Measurements from ENCODE around the gene SENP1.
A peak's percentile ranks its signal among the peaks of the same experiment; 100 is the strongest.

Gene SENP1

DNA sequence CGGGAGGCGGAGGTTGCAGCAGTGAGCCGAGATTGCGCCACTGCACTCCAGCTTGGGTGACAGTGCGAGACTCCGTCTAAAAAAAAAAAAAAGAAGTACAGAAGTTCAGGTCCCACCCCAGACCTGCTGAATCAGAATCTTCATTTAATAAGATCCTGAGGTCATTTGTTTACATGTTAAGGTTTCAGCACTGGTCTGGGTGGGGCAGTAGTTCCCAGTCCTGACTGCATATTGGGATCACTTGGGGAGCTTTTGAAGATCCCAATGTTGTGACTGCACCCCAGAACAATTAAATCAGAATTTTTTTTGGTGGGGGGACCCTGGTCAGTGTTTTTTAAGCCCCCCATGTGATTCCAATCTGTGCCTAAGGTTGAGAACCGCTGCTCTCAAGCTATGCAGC, 89.9 kb downstream of the SENP1 start:
- no peak for DNase-seq

DNA sequence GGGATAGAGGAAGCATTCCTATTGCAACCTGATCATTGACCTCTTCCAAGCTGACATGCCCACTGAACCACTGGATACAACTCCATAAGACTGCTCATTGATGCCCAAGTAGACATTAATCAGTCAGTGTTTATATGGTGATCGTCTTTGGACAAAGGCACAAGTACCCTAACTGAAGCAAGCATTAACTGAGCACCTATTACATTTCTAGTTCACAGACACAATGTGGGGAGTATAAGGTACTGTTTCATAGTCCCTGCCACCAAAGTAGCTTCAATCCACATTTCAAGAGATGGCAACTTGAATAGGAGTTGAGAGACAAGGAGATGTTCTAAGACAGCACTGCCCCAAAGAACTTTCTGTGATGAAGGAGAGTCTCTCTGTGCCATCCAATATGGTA, 90.8 kb downstream of the SENP1 start:
- no peak for DNase-seq

DNA sequence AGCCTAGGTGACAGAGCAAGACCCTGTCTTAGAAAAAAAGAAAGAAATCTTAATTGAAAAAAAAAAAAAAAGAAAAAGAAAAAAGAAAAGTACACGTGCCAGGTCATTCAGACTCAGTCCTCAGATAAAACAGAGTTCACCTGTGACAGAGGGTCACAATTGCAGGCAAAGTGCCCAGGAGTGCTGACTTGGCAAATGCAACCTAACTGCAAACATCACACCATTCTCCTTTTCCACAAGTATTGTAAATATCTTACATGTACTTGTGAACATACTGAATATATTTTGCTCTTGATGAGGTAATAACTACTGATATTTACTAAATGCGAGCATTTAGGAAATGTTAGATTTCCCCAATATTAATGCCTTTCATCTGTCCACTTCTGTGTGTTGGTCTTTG, 92.6 kb downstream of the SENP1 start:
- no peak for DNase-seq

DNA sequence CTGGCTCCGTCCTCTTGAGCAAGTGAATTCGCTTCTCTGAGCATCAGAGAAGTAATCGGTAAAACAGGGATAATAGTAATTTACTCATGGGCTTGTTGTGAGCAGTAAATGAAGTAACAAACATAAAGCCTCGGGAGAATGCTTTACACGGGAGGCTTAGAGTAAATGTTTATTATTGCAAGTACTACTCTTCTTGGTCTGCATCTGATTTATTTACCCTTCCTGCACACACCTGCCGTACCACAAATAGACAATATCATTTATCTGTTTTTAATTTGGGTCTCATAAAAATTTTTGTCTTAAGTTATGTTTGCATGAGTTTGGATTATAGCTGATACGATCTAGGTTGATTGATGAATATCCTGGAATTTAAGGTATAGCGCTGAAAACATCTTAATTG, 93.8 kb downstream of the SENP1 start:
- DNase-seq, result no peak

DNA sequence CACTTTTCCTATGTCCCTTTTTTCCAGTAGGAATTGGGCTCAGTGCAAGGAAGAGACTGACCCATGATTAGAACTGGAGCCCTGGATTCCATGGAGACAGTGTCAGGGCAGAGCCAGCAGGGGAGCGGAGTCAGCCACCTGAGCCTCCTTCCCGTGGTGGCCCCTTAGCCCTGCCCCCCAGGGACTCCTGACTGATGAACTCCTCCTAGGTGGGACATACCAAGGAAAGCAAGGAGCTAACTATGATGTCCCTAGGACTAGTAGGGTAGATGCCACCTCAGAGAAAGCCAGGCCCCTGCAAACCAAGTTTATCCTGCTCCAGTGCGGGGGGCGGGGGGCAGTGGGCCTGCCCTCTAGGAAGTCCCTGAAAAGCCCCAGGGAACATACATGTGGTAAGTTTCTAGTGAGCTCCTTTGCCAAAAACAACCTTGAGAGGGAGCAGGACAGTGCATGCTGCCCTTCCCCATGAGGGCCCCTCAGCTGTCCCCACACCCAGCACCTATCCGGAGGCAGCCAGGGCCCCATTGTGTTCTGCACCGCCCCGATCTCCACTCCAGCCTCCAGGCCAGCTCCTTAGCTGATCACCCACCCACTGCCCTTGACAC, 95.4 kb downstream of the SENP1 start:
- no peak for DNase-seq

DNA sequence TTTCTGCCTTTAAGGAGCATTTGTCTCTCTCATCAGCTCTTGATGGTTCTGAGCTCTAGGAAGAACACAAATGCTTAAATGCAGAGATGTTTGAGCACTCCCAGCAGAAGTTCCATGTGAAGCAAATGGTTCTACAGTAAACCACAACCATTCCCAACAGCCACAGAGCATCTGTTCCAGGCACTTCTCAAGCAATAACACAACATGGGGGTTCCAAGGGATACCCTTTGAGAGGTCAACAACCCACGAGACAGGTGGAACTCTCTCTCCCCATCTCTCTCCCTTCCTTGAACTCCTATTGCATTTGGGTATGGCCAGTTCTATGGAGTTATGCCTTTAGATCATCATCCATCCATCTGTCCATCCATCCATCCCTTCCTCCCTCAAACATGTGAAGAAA, 96.4 kb downstream of the SENP1 start:
- no peak for DNase-seq

DNA sequence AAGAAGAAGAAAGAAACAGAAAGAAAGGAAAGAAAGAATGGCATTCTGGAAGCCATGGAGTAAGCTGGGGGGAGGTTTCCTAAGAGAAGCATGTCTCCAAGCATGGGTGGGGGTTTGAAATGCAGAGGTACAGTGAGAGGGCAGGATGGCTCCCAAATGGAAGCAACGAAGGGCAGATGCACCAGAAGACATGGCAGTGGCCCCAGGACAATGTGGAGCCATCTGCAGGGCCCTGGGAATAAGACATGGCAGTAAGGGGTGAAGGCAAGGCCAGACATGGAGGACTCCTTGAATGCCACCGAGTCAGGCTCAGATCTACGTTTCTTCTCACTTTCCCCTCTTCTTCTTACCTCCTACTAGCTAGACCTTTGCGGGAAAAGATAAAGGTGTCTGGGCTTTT, 96.9 kb downstream of the SENP1 start:
- DNase-seq, result no peak

DNA sequence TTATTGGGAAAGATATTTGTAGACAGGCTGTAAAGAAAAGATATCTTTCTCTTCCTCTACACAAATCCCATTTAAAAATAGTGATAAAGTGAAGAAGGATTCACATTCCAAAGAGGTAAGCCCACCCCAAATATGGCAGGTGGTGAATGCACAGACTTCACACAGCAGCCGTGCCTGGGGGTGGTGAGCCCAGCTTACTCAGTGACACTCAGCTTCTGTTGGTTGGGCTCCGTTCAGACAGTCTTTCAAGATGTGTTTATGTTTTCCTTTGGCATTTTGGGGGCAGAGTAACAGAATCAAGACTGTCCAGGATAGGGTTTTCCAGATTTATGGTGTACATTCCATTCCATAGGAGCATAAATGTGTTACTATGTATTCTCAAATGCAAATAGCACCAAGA, 97.5 kb downstream of the SENP1 start:
- DNase-seq, result no peak

DNA sequence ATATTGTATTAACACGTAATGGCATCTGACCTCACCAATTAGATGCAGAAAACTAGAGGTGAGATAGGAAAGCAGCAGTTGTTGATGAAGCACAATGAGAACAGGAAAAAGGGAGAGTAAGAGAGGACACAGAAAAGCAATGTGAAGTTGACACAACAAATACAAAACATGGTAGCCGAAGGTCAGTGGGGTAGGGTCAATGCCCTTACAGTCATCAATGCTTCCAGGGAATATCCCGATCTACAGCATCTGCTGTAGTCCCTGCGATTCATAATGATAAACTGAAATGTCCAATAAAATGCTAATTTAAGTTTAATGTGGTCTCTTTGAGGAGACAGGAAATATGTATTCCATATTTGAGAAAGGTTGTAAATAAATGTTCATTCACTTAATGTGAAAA, 98.7 kb downstream of the SENP1 start:
- no peak for DNase-seq

DNA sequence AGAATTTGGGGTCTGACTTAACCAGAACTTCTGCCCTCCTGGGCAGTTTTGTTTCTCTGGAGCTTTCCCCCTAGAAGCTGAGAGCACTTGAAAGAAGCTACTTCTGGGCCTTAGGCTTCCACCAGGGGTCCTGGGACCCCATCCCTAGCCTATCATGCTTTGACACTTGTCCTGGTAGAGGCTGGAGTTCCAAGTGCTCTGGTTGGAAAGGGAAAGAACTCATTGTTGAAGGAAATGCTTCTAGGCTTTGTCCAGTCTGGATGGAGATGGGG, 100.2 kb downstream of the SENP1 start:
- no peak for DNase-seq

DNA sequence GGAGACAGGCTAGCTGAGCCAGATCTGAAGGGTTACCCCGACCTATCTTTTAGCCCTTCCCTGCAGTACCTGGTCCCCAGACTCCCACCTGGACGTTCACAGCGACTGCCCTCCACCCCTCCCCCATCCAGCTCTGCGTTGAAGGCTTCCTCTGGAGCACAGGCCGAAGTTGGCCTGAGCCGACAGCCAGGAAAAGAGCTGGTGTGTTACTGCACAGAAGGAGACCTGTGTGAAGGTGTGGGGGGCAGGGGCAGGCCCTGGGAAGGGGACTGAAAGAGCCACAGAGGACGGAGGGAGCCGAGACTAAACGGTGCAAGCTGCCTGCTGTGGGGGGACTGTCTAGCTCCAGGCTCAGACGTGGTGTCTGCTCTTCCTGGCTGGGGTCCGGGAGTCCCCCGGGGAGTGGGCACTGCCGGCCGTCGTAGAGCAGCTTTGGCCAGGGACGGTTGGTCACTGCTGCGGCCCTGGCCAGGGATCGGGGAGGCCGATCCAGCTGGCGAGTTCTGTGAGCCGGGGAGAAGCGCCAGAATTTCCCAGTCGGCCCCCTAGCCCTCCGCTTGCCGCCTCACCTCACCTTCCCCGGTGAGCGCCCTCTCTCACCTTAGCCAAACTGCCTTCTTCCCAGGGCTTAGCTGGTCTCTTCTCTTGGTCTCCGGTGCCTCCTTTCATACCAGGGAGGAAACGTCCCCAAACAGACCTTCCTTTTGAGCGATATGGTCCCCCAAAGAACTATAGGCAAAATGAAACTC, 100.7 kb downstream of the SENP1 start:
- no peak for DNase-seq

DNA sequence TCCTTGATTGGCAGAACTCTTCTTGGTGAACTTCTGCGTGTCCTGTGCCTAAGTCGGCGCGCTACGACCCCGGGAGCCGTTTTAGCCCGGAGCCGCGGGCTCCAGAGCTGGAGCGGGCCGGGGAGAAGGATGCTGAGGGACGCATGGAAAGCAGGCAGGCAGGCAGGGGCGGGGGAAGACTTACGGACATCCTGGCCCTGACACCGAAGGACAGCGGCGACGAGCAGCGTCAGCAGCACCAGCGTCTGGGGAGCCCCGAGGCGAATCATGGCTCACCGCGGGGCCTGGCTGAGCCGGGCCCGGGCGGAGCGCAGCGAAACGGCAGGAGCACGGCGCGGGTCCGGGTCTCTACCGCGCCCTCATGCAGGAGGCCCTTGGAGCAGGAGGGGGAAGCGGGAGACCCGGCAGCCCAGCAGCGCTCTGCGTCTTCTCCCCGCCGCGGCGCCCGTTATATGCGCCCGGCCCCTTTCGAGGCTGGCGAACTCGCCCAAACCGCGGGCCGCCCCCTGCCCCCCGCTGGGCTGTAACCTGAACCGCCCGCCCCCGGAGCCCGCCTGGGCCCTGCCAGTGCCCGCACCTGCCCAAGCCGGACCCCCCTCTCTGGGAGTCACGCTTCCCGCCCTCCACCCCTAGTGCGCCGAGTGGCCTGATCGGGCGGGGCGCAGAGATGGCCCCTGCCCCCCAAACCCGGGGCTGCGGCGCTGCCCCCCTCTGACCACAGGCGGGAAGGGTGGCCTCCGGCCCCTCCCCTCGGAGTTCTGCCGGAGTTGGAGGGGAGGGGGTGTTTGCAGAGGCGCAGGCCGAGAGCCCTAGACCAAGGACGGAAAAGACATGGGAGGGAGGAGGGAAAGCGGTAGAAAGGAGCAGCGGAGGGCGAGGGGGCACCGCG, 101.6 kb downstream of the SENP1 start, which contains the start of gene COL2A1:
TSS of gene COL2A1 (minus strand) at position 424 of the 889 bp plus-strand sequence. CDS start at position 269, 155 bp downstream.
- no peak for DNase-seq

DNA sequence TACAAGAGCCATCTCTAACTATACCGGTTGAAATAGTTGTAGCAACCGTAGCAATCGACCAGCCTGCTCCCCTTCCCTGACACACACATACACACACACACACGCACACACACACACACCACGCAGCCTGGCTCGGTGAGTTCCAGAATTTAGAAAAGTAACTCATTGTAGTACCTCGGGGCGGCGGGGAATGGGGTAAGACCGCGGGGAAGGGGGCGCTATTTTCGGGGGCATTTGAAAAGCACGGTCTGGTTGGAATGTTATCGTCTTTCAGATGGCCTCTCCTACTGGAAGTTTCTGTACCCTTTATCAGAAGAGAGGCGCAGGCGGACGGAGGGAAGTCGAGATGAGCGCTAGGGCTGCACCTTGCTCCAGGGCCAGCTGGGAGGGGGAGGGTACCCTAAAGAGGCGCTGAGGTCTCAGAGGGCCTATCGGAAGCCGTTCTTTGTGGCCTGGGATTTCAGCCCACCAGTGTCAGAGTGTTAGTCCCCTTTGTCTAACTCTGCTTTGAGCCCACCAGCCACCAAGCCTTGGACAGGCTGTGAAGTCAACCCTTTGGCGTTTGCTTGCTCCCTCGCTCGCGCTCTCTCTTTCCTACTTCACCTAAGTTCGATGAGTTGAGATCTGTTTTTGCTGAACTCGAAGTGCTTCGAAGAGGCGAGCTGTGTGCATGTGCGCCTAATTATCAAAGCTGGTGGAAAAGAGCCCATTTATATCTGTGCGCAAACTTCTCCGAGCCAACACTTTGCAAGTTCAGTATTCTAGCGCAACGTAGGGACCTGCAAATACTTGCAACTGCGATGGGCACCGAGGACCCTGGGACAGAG, 102.4 kb downstream of the SENP1 start:
- no peak for DNase-seq

DNA sequence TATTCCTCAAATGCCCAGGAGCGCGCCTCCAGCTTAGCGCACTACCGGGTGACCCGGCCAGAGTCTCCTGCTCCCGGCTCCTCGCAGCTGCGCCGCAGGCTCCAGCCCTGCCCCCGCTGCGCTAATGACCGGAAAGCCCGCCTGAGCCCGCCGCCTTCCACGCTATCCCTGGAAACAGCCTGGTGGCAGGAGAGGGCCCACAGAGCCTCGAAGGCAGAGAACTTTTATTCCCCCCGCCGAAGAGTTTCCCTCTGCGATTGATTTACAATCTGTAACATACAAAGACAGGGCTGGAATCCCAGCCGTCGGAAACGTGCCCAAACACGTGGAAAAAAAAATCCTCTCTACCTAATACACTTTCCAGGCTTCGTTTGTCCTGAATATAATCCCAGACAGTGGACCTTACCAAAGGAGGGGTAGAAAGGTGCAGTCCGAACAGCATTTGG, 103.1 kb downstream of the SENP1 start:
- DNase-seq, result no peak

DNA sequence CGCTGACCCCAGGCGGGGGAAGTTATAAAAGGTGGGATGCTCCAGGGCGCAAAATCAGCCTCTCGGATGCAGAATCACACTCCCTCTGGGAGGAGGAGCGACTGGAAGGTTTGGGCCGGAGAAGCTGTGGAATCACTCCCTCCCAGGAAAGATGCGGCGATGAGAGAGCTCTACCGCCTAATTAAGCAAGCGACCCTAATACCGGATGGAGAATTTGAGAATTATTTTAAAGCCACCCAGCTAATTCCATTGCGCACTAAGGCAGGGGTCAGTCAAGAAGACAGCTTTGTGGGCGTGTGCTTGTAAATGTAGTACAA, 103.5 kb downstream of the SENP1 start:
- DNase-seq, result no peak

DNA sequence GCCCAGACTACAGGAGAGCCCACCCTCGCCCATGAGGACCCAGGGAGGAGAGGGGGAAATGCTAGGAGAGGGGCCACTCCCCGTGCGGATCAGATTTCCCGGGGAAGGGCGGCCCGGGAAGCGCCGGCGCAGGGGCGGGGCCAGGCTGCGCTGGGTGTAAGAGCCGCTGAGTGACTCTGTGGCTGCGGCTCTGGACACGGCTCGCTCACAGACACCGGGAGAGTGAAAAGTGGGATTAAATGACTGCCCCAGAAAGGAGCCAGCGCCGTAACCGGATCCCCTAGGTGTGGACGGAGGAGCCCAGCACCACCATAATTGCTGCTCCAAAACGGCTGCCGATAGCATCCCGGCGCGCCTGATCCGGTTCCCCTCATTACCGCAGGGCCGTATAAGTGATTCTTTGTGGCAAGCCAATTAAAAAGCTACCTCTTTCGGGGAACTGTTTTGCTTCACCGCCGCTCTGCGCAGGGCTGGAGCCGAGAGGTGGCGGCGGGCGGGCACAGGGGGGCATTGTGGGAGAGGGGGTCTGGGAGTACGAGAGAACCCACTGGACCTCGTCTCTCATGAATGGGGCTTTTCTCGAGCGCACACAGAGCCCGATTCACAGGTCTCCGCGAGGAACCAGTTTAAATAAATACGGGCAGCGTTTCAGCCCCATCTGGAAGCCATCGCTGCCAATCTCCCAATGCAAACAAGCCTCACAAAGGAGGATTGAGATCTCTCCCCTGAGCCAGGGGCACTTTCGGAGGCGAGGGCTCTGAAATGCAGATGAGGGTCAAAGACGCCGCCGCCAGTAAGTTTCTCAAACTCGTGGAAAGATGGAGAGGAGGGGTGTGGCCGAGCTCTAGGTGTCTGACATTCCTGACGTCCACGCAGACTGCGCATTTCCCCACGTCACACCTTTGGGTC, 104.1 kb downstream of the SENP1 start:
- no peak for DNase-seq

DNA sequence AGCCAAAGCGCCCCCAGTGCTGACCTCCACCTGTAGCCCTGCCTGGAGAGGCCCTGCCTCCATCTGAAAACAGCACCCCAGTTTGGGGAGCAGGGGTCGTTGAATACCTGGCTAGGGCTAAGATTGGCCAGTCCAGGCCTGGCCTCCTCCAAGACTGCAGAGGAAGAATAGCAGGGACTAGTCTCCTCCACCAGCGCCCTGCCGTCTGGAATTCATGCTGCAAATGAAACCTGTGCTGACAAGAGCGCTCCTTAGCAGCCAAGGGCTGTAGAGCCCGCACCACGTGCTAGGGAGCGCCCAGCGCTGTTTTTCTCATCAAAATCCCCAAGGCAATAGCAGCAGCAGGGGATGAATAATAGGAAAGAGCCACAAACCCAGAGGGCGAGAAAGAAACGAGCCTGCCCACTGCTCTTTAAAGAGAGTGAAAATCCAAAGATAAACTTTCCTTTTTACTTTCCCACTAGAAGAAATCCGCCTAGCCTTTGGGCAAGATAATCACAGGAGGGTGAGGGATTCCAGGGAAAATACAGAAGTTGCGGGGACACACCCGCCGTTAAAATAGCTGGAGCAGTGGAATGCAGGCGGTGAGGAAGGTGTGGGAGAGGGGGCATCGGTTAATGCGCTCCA, 104.9 kb downstream of the SENP1 start:
- DNase-seq, result no peak

DNA sequence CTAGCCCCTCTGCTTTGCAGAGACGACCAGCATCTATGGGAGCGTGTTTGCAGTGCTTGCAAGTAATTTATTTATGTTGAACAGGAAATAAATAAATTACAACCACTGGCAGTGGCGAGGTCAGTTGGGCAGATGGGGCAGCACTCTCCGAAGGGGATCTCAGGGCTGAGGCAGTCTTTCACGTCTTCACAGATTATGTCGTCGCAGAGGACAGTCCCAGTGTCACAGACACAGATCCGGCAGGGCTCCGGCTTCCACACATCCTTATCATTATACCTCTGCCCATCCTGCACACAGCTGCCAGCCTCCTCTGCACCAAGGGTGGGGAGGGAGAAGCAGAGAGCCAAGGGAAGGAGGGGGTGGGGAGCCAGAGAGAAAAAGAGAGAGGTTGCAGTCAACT, 106.1 kb downstream of the SENP1 start:
- no peak for DNase-seq

DNA sequence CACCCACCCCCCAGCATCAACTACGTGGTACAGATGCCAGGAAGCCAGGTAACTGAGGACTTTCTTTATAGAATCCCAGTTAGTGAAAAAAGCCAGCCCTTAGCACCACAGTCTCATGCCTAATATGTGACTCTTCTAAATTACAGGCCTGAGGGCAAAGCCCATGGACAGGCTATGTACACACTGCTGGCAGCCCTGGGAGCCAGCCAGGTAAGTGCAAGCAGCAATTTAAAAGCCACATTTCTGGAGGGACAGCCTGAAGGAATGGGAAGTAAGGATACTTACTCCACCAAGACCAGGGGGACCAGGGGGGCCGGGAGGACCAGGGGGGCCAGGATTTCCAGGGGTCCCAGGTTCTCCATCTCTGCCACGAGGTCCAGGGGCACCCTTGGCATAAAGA, 108.6 kb downstream of the SENP1 start:
- DNase-seq, result no peak

DNA sequence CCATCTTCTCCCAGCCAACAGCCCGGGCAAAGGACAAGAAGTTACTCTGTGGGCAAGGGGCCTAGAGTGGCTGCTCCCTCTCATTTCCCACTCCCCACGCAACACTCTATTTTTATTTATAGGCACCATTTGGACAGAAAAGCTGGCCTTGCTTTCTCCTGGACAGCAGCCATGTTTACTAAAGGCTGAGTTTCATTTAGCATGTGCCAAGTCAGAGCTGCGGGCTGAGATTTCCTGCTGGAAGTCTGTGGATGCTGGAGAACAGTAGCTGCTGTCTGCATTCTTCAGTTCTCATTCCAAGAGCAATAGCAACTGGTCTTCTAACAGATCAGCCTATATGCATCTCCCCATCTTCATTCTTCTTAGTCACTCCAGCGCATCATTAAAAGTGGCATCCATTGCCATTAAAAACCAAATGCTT, 109.9 kb downstream of the SENP1 start:
- peak; percentile 14 for DNase-seq

DNA sequence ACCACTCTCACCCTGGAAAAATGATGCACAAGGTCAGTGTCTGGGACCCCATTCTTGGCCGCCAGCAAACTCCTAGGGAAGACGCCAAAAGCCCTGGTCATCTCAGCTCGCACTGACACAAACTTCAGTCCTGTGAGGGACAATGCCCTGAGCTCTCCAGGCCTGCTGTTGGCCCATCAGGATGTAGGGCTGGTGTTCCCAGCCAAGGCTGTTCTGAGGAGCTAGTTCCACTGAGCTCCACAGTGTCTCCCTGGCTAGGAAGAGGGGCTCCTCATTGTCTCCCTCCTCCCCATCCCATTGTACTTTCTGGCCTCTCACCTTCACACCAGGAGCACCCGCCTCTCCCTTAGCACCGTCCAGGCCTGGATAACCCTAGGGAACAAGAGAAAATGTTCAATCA, 112.4 kb downstream of the SENP1 start:
- DNase-seq, result peak; percentile 36
